Measurements from ENCODE around the gene PRKCA. TPM values are rescaled to one million over a fixed set of nuclear protein-coding genes. Genes with fewer than 3 reads are reported as not detected.

The PRKCA gene
- total RNA-seq, 4 donors from 2014 or later, result 26.0 to 89.0 (median 32.8) TPM

GRCh38 chr17:66549731-66550207, 247.4 kb downstream of the PRKCA start:
- 31 to 60% methylated on average over 3 to 4 of the region's 5 CpGs for WGBS, 2 donors (ENCODE audit: low coverage in 1 of 2)
- H3K9me3 ChIP-seq, result no peaks in the 10 kb centered on the region
- no peak for ATAC-seq
- H3K4me1 ChIP-seq, result peaks cover 0 to 18% (median 0%) of the 10 kb centered on the region in 3 donors
- no peaks in the 10 kb centered on the region for H3K27me3 ChIP-seq
- no peak for TF ChIP-seq POLR2AphosphoS5 (IDR thresholded peaks at IDR 0.05)
- no peak for TF ChIP-seq POLR2A (IDR thresholded peaks at IDR 0.05)
- TF ChIP-seq CTCF (IDR thresholded peaks at IDR 0.05), result no peak
- TF ChIP-seq EP300 (IDR thresholded peaks at IDR 0.05), result no peak
- H3K27ac ChIP-seq, result peak overlapping the region in 2 of 4 donors; percentile 61 to 65
- no peaks in the 10 kb centered on the region for H3K36me3 ChIP-seq
- no peak overlapping the region for H3K4me3 ChIP-seq

- TF ChIP-seq EP300 (IDR thresholded peaks at IDR 0.05) (no peak), CTCF (IDR thresholded peaks at IDR 0.05) (no peak), POLR2AphosphoS5 (IDR thresholded peaks at IDR 0.05) (no peak), POLR2A (IDR thresholded peaks at IDR 0.05) (no peak)
- no peaks in the 10 kb centered on the region for H3K9me3 ChIP-seq
- ATAC-seq, result no peak
- no peak overlapping the region for H3K4me3 ChIP-seq
- H3K27ac ChIP-seq, result no peak overlapping the region
- H3K27me3 ChIP-seq, result no peaks in the 10 kb centered on the region
- H3K36me3 ChIP-seq, result no peaks in the 10 kb centered on the region
- WGBS, 2 donors (ENCODE audit: low coverage in 1 of 2), result 92% methylated on average over 2 of the region's 2 CpGs
- H3K4me1 ChIP-seq, result peaks cover 0 to 29% (median 0%) of the 10 kb centered on the region in 3 donors
Measured at GRCh38 chr17:66551839-66552238, 249.4 kb downstream of the PRKCA start.

- no peaks in the 10 kb centered on the region for H3K27me3 ChIP-seq
- no peak for ATAC-seq
- no peak overlapping the region for H3K4me3 ChIP-seq
- no peaks in the 10 kb centered on the region for H3K9me3 ChIP-seq
- TF ChIP-seq POLR2A (IDR thresholded peaks at IDR 0.05) (no peak), POLR2AphosphoS5 (IDR thresholded peaks at IDR 0.05) (no peak), CTCF (IDR thresholded peaks at IDR 0.05) (no peak), EP300 (IDR thresholded peaks at IDR 0.05) (no peak)
- peaks cover 0 to 29% (median 0%) of the 10 kb centered on the region in 3 donors for H3K4me1 ChIP-seq
- no peaks in the 10 kb centered on the region for H3K36me3 ChIP-seq
- no peak overlapping the region for H3K27ac ChIP-seq
- 89 to 92% methylated on average over 4 to 7 of the region's 7 CpGs for WGBS, 2 donors (ENCODE audit: low coverage in 1 of 2)
Measured at GRCh38 chr17:66552371-66552770, 250.0 kb downstream of the PRKCA start.

- H3K27ac ChIP-seq, result peak overlapping the region in 2 of 4 donors; percentile 49 to 53
- peaks cover 0 to 28% (median 0%) of the 10 kb centered on the region in 3 donors for H3K4me1 ChIP-seq
- no peaks in the 10 kb centered on the region for H3K36me3 ChIP-seq
- no peak for ATAC-seq
- H3K27me3 ChIP-seq, result no peaks in the 10 kb centered on the region
- TF ChIP-seq POLR2AphosphoS5 (IDR thresholded peaks at IDR 0.05) (peak; percentile 7), POLR2A (IDR thresholded peaks at IDR 0.05) (no peak)
- 35 to 39% methylated on average over 2 of the region's 2 CpGs for WGBS, 2 donors (ENCODE audit: low coverage in 1 of 2)
- no peaks in the 10 kb centered on the region for H3K9me3 ChIP-seq
- H3K4me3 ChIP-seq, result no peak overlapping the region
Measured at GRCh38 chr17:66555605-66556004, 253.2 kb downstream of the PRKCA start.

- Histone ChIP-seq H3K27me3 (no peaks in the 10 kb centered on the region), H3K27ac (no peak overlapping the region), H3K36me3 (no peaks in the 10 kb centered on the region), H3K4me3 (no peak overlapping the region), H3K9me3 (no peaks in the 10 kb centered on the region), H3K4me1 (peaks cover 0 to 27% (median 0%) of the 10 kb centered on the region in 3 donors)
- WGBS, 2 donors (ENCODE audit: low coverage in 1 of 2), result 92 to 97% methylated on average over 3 of the region's 3 CpGs
- ATAC-seq, result no peak
- TF ChIP-seq POLR2AphosphoS5 (IDR thresholded peaks at IDR 0.05) (no peak), CTCF (IDR thresholded peaks at IDR 0.05) (no peak), POLR2A (IDR thresholded peaks at IDR 0.05) (no peak), EP300 (IDR thresholded peaks at IDR 0.05) (no peak)
Measured at GRCh38 chr17:66557200-66557599, 254.8 kb downstream of the PRKCA start.

Measured in gastroesophageal sphincter (tissue), 4 donors.